MM.1S (cell line): ENCODE measurements around the gene CNGB1.

Source experiments
- EZH2 ChIP-seq: fragments of 300-600 bp; sonication (generic); optimal IDR thresholded peaks from 2 replicates; pipeline ENCODE3; 2017; ENCODE audit warnings: low read depth, mild to moderate bottlenecking, antibody characterized with exemption, low read length, mixed read lengths
- EZH2phosphoT487 ChIP-seq: fragments of 300-600 bp; sonication (generic); IDR thresholded peaks from 2 replicates; pipeline ENCODE4 v1.6.1; 2018; ENCODE audit warnings: antibody characterized with exemption, low read length
- TF ChIP-seq, protein P1 (sequence below): fragments of 300-600 bp; sonication (generic); IDR thresholded peaks from 2 replicates; pipeline ENCODE4 v1.5.1; 2016; ENCODE audit warnings: antibody characterized with exemption, low read length, mixed read lengths

DNA sequence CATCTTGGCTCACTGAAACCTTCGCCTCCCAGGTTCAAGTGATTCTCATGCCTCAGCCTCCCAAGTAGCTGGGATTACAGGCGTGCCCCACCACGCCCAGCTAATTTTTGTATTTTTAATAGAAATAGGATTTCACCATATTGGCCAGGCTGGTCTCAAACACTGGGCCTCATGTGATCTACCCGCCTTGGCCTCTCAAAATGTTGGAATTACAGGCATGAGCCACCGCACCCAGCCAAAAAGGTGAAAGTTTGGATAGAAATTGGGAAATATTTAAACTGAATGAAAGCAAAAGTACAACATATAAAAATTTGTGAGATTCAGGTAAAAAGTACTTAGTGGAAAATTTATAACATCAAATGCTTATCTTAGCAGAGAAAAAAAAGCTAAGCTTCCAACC is 115.7 kb downstream of the CNGB1 start:
- TF ChIP-seq EZH2: no peak
- TF ChIP-seq, protein P1, sequence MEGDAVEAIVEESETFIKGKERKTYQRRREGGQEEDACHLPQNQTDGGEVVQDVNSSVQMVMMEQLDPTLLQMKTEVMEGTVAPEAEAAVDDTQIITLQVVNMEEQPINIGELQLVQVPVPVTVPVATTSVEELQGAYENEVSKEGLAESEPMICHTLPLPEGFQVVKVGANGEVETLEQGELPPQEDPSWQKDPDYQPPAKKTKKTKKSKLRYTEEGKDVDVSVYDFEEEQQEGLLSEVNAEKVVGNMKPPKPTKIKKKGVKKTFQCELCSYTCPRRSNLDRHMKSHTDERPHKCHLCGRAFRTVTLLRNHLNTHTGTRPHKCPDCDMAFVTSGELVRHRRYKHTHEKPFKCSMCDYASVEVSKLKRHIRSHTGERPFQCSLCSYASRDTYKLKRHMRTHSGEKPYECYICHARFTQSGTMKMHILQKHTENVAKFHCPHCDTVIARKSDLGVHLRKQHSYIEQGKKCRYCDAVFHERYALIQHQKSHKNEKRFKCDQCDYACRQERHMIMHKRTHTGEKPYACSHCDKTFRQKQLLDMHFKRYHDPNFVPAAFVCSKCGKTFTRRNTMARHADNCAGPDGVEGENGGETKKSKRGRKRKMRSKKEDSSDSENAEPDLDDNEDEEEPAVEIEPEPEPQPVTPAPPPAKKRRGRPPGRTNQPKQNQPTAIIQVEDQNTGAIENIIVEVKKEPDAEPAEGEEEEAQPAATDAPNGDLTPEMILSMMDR: no peak
- TF ChIP-seq EZH2phosphoT487: no peak
